H1 (cell line): ENCODE measurements around the gene EMID1. TPM values are rescaled to one million over a fixed set of nuclear protein-coding genes. Genes with fewer than 3 reads are reported as not detected.

Experiments used
- CBX8 ChIP-seq: fragments of 300-800, 300-1000 bp; sonication (generic); IDR thresholded peaks from 2 replicates; pipeline ENCODE4 v1.7.1; 2016; ENCODE audit warnings: low read depth, low read length, borderline replicate concordance
- TCF12 ChIP-seq: IDR thresholded peaks from 2 replicates; pipeline ENCODE4 v1.6.1; 2011; ENCODE audit warnings: low read depth, mild to moderate bottlenecking, low read length
- polyA plus RNA-seq, 7 experiments: library from polyadenylated mRNA; depleted of rRNA in 3 of 7; stranded (reverse) in 5 of 7; unstranded in 2 of 7; fragments of >200 nt in 5 of 7; fragments of 200-250 nt in 2 of 7; gene quantifications; 1 replicate in 5 of 7; 2 replicates in 1 of 7; 4 replicates in 1 of 7; pipeline versions ENCODE4 v1.2.1 to v1.2.3, GENCODE V29; 2011 to 2013; ENCODE audit warnings: missing spikeins in 2 of 7, mixed read lengths in 2 of 7
- total RNA-seq: library from RNA; stranded (reverse); fragmentation: NEBNext Ultra II Directional; extraction: Animal tissue kit (Norgen Biotek cat#: 25700); gene quantifications from 2 replicates; pipeline ENCODE4 v1.2.1, GENCODE V29; 2021

The EMID1 gene
- total and polyA plus RNA-seq, 2 of the 8 experiments (the other 6 are each of a cell fraction or from before 2014, with no cell fraction given) = 3.9 to 7.4 TPM

DNA sequence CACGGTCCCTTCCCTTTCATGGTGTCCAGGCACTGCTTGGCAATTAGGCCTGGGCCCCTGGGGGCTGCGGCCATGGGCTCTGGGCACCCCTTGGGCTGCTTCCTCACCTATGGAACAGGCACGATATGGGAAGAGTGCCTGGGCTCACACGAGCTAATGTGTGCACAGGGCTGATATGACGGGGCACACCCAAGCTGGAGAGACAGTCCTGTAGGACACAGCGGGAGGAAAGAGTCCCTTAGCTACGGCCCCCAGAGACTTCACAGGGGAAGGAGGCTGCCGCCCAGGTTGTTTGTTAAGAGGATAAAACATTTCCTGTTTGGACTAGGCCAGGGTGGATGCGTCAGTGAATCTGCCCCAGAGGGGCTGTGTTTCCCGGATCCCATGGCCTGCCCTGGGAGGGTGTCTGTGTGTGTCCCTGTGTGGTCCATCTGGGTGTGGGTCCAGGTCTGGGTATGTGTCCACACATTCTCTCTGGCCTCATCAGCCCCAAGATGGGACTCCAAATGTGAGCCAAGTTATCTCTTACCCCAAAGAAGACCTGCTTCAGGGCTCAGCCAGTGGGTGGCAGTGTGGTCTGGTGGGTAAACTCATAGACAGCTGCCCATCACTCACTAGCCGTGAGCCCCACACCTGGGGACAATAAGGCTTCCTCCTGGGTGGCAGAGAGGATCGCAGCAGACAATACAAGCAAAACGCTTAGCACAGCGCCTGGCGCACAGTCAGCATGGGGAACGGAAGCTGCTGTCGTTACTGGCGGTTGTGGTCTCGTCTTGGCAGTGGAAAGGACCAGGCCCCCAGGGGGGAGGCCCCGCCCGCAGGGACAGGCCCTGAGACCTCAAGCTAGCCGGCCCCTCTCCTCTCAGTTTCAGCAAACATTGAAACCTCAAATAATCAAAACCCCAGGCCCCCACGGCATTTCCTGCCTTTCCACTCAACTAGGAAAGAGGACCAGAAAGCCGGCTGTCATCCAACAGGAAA, 3.2 kb upstream of the EMID1 start (continued):
- TF ChIP-seq TCF12 (0 out of 2 replicates have a peak, but pooled peaks have one; percentile 51), CBX8 (no peak)
